Hematopoietic multipotent progenitor cell (in vitro differentiated cells): ENCODE data around the gene BCL2L1. TPM values are rescaled to one million over a fixed set of nuclear protein-coding genes. Genes with fewer than 3 reads are reported as not detected.

Experiments used
- DNase-seq, 3 donors: peaks; one replicate each; pipeline ENCODE4 v3.0.0-alpha.2; 2011 to 2015; ENCODE audit warnings: low read depth in 2 of 3, low spot score in 2 of 3
- total RNA-seq: library from RNA; depleted of rRNA; stranded (reverse); fragments of >200 nt; gene quantifications from one replicate; pipeline ENCODE4 v1.2.3, GENCODE V29; 2012

Gene BCL2L1
- total RNA-seq, 1 donor, result 48.7 TPM

DNA sequence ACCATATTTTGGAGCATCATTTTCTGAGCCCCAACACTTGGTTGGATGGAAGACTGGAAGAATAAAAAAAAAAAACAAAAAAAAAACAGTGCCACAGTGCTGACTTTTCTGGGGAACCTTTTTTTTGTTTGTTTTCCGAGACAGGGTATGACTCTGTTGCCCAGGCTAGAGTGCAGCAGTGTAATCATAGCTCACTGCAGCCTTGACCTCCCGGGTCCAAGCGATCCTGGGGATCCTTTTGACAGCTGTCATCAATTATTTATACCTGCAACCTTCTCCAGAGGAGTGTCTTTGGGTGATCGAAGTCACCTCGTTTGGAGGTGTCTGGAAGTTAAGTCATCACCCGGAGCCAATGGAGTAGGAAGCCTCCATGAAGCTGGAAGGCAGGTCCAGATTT lies 8.7 kb upstream of the BCL2L1 start:
- DNase-seq, result no peak

DNA sequence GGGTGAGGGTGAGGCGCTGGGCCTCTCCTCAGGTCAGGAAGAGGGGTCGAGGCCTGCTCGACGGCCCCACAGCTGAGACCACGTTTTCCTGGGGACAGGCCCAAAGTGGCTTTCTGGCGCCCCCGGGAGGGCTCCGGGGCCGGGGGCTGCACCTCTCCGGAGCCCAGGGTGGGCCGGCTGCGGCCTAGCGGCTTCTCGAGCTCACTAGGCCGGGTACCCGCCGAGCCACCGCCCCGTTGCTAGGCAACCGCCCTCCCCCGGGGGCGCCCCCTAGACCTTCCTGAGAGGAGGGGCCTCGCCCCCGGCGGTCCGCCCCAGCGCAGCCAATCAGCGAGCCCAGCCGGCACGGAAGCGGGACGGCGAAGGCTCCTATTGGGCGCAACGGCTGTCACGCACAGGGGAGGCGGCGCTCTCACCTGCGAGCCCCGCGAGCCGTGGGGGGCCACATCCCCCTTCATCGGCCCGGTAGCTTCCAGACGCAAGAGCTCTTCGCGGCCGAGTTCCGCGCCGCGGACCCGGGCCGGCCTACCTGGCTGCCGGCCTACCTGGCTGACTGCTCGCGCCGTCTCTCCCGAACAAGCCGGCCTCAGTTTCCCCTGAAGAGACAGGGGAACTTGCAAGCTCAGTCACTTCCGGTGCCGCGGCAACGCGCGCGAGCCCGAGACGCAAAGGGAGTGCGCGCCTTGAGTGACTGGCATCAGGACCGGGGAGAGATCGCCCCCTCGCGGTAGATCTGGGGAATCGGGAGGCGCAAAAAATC lies 831 bp upstream of the BCL2L1 start:
- peak; percentile 97 to 99 (median 99) for DNase-seq

DNA sequence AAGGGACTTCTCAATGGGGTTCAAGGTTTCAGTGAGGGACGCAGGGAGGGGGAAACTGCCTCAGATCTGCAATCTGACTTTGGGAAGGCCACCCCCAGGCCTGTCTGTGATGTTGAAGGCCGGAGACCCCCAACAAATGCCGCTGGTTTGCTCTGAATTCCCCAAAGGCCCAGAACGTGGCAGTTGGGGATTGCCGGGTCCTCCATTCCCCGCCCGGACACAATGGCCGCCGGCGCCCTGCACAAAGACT lies 326 bp upstream of the BCL2L1 start:
- no peak for DNase-seq

DNA sequence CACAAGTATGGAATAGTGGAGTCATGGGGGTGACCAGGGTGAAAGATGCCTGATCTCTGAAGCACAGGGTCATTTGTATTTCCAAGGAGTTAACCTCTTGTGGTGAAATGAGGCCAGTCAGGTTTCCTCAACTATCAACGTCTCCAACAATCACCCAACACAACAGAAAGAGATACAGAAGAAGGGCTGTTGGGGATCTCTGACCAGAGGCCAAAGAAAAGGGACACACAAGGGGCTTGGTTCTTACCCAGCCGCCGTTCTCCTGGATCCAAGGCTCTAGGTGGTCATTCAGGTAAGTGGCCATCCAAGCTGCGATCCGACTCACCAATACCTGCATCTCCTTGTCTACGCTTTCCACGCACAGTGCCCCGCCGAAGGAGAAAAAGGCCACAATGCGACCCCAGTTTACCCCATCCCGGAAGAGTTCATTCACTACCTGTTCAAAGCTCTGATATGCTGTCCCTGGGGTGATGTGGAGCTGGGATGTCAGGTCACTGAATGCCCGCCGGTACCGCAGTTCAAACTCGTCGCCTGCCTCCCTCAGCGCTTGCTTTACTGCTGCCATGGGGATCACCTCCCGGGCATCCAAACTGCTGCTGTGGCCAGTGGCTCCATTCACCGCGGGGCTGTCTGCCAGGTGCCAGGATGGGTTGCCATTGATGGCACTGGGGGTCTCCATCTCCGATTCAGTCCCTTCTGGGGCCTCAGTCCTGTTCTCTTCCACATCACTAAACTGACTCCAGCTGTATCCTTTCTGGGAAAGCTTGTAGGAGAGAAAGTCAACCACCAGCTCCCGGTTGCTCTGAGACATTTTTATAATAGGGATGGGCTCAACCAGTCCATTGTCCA lies 1.0 kb downstream of the BCL2L1 start:
- no peak for DNase-seq

DNA sequence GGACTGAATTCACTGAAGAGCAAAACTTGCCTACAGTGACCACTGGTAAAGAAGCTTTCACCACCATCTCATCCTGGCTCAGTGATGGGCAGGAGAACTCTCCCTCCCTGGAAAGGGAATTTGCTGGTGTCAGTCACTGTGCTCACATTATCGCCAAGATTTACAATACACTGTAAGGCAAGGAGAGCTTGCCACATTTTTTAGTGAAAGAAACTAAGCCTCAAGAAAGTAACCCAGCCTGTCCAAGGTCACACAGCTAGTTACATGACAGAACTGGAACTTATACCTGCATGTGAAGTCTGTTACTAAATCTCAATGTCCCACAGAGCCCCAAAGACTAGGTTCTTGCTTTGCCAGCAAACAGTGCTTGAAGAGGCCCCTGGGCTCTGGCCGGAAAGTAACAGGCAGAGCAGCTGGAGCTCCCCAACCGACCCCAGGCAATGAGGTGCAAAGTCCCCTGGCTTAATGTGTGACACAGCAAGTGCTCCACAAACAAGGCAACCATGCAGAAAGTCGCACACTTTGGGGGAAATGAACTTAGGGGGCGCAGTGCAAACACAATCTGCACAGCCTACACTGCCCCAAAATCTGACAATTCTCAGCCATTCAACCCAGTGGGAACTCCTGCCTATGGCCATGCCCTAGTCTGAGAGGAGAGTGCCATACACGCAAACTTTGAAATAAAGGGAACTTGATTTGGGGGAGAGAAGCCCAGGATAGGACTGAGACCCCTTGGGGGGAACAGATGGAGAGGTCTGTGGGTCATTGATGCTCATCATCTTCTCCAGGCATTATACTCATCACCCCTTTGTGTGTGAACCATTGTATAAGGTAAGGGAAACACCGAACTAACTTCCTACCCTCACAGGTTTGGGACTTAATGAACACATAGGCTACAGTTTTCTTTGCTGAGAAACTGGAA lies 1.9 kb downstream of the BCL2L1 start:
- DNase-seq, result peak in 1 of 3 donors; percentile 39

DNA sequence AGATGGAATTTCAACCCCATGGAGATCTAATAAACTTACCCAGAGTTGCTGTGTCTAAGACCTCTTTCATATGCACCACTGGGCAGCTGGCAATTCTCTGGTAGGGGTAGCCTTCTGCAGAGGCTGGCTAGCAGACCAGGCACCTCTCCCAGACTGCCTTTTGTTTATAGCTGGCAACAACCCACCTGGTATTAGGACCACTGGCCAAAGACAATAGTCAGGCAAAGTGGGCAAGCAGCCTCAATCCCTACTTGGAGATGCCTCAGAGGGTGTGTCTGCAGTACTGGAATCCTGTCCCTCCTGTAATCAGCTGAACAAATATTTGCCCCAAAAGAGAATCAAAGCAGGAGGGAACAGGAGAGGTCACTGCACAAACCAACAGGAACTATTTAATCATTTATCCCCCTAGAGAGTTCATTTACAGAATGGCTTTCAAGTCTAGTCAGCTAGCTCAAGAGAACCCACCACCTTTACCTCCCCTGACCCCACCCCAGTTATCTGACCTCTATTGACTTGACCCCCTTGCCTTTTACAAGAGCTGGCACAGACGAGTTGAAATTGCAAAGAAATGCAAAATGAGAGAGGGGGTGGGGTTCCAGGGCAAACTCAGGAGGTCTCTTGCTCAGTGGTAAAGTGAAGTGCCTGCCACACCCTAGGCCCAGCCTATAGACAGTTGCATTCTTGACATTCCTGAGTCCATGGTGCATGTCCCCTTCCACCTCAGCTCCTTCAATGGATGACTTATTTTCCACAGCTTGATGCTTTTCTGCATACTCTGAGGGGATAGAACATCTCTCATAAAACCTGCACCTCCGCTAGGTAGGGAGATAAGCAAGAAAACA lies 2.8 kb downstream of the BCL2L1 start:
- DNase-seq, result no peak

DNA sequence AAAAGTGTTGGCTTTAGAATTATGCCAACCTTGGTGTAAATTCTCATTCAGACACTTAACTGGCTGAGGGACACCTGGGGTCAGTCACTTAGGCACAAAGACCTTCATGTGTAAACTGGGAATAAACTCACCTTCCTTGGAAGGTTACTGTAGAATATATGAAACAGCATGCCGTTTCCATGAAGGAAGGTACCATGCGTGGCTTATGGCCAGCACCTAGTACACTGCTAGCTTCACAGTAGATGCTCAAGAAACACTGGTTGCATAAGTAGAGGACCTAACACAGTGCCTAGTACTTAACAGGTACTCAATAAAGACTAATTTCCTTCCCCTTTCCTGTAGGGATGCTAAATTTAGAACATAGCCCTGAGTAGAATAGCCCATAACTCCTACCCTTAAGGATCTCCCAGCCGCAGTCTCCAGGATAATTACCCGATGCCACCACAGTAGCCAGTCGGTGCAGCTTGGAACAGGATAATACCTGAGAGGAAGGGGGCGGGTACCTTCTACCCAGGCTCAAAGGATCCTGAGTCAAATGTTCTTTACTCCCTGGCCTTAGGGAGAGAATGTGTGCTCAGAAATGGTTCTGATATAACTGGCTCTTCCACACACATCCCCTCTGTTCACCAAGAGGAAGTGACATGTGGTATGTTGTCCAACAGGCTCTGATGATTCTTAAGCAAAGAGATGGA lies 3.6 kb downstream of the BCL2L1 start:
- DNase-seq, result no peak

DNA sequence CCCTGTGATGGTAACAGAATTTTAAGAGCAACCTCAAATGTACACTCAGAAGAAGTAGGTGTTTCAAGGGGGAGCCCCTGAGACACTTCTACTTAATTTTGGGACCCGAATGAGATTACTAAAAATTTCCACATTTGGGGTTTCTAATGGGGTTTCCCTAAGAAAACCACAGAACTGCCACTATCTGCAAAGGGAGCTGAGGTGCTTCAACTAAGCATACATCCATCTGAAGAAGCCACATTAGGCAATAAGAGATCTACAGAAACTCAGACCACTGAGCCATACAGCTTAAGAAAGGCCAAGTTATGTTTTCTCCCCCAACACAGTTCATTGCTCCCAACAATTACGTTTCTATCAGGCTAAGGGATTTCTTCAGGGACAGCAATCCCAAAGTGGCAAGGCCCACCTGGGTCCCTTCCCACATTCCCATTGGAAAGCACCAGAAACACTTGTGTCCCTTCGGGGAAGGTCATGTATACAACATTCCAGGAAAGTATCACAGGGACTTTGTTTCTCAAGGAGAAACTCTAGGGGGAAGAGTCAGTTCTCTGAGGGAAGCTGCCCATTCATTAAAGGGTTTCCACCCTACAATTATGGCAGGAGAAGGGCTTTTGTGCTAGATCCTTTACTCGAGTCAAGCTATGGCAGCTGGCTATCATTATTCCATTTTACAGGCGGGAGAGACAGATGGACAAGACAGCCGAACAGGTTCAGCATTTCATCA lies 5.0 kb downstream of the BCL2L1 start:
- DNase-seq, result no peak

DNA sequence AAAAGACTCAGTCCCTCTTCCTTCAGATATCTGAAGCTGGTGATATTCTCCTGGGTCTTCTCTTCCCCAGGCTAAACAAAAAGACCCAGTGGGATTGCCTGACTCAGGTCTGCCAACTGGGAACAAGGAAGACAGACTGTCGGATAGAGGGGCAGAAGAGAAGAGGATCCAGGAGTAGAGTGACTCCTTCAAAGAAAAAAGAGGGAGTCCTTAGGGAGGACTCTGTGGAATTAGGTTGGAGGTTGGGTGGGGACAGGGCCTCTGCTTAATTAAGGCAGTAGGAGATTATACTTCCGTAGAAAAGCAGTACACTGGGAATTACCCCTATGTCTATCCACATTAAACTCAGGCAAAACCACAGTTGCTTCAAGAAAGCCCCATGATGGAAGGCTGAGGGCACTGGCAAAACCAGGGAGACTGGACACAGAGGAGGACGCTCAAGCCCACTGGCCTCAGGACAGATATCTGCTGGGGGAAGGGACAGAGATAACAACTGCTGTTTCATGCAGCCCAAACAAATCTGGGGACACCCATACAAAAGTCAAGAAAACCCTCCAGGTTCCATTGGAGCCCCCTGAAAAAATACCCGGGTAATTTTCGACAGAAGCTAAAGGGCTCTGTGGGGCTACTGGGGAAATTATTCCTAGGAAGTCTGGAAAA lies 5.7 kb downstream of the BCL2L1 start:
- no peak for DNase-seq

DNA sequence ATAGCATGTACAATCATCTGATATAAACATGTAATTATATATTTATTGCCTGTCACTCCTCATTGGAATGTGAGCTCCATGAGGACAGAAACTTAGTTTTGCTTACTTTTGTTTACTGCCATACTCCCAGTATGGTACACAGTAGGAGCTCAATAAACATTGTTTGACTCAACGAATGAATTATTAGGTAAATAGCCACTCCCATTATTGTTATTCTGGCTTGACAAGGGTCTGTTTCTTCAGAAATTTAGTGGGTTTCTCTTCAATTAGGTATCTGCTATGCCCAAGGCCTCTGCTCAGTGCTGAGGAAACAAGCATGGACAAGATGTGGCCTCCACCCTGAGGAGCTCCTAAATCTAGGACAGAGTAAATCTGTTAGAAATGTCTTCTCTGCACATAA lies 6.3 kb downstream of the BCL2L1 start:
- no peak for DNase-seq

DNA sequence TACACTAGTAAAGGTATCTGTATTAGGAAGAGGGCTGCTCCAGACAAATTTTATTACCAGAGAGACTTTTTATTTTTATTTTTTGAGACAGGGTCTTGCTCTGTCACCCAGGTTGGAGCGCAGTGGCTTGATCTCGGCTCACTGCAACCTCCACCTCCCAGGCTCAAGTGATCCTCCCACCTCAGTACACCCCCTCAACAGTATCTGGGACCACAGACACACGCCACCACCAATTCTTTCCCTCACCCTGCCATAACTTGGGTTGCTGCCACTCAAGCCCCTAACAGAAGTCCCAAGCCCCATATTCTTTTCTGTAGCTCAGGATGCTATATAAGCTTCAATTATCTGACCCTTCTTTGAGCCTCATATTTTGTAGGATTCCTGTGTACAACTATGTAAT lies 6.9 kb downstream of the BCL2L1 start:
- DNase-seq, result no peak

DNA sequence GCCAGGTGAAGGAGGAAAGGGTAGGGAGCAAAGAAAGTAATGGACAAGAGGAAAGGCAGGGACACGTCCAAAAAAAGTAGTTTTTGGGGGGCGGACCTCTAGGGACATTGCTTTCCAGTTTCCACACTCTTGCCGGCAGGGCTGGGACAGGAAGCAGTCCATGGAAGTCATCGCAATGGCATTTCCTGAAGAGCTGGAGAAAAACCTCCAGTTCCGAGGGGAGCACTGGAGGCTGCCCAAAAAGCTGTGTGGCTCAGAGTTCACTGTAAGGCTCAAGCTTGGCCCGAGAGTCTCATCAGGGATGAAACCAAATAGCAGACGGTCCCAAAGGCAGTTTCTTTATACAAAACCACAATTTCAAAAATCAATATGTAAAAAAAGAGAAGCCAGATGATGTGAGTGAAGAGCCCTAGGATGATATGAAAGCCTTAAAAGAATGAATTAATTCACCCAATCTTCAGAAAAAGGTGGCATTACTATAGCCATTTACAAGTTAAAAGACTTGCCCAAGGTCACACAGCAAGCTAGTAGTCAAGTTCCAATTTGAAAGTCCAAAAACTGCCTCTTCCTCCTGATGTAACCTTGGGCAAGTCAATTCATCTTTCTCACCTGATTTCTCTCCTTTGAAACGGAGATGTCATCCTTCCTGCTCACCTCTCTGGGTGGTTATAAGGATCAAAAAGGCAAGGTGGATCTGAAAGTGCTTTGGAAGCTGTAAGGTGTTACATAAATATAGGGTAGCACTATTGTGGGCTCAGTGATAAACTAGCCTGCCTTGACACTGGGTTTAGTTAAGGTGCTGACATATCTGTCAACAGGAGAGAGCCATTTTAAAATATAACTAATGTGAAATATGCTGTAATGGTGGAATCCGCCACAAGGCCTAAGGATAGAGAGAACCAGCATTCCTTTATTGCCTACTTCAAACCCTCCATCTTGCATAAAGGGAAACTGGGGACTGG lies 9.1 kb downstream of the BCL2L1 start:
- no peak for DNase-seq

DNA sequence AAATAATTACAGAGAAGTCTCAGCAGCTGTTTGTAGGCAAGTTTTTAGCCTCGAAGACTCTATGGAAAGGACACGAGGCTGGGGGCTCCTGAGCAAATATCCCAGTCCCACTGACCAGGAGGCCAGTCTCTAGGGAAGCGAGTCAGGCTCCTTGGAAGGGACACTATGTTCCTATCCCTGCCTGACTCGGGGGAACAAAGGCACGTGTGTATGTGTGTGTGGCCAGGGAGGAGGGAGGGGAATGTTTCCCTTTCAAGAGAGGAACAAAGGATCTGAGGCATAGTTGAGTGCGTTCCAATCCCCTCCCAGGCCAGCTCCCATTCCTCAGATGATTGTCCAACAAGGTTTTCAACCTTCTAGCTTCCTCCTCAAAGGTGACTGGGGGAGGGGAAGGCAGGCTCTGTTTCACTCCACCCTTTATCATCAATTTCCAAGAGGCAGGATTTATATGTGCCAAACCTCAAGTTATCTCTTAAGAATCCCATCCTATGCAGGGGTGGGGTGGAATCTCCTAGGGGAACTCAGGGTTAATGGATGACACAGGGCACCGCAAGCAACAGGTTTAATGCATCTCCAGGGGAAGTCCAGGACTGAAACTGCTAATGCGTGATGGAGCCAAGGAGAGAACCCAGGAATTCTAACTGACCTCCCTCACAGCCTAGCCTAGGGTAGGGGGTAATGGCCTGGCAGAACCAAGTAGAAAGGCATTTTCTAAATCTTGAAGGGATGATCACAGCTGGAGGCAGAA lies 9.9 kb downstream of the BCL2L1 start:
- DNase-seq, result no peak

DNA sequence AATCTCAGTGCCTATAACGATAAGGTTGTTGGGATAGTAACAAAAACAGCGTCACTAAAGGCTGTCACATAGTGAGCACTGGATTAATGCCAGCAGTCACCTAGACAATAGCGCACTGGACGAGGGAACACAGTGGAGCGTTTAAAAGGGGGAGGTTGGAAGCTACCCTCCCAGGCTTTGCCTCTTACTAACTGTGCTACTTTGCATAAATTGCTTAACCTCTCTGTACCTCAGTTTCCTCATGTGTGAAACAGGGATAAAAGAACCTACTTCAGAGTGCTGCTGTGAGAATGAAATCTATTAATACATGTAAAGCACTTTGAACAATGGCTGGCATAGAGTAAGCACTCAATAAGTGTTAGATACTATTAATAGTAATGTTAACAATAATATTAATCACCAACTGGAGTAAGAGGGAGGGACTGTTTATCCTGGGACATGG lies 10.5 kb downstream of the BCL2L1 start:
- DNase-seq, result no peak

DNA sequence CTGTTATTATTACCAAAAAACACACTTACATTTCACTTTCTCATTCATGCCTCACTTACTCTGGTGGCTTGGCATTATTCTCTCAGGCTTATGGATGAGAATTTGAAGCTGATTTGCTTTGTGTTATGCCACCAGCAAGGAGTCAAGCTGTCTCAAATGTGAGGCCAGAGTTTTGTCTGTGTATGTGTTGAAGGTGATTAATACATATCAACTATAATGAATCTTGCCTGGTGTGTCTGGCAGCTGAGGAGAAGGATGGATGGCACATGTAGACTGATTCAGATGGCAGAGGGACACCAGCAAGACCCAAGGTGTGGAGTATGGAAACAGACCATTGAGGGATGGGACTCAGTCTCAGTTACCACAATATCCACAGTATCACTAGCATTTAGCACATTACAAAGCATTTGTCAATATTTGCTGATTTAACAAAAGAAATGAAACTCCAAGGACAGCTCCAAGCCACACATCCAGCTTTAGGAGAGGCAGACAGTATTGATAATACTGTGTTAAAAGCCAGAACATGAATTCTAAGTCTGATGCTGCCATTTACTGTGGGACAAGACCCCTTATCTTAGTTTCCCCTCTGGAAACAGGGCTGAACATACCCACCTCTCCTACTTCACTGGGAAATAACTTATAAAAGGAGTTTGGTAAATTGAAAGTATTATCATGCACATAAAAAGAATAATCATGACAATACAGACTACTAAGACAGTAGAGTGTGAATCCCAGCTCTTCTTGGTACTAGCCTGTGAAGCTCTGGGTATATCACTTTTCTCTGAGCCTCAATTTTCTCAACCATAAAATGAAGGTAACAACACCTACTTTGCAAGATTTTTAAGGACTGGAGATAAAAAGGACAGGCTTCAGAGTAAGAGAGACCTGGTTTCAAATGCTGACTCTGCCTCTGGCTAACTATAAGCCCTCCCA lies 11.2 kb downstream of the BCL2L1 start:
- no peak for DNase-seq
